Uterus (tissue), 4 donors: ENCODE data around the gene P2RY4. TPM values are rescaled to one million over a fixed set of nuclear protein-coding genes. Genes with fewer than 3 reads are reported as not detected.
"Not testable (repeated sequence)": the region's sequence is repeated elsewhere in the genome, so short reads cannot be mapped to it uniquely, and the experiment has no call there.

ENCODE experiments used
- DNase-seq, 2 donors: peaks; one replicate each; pipeline ENCODE4 v3.0.0-alpha.2; 2019 to 2020
- H3K27ac ChIP-seq, 2 donors: fragments of 200-600 bp; sonication (generic); 1 replicate in 1 of 2; 2 replicates in 1 of 2; pipeline ENCODE4 v1.5.1; 2016 to 2018
- H3K27me3 ChIP-seq, 2 donors: fragments of 200-600 bp; sonication (generic); one replicate each; pipeline ENCODE4 v1.5.1; 2018 to 2019; ENCODE audit warnings: control low read depth in 1 of 2
- H3K36me3 ChIP-seq, 2 donors: fragments of 200-600 bp; sonication (generic); one replicate each; pipeline ENCODE4 v1.5.1; 2019; ENCODE audit warnings: control low read depth in 1 of 2
- H3K4me1 ChIP-seq, 2 donors: fragments of 200-600 bp; sonication (generic); one replicate each; pipeline ENCODE4 v1.5.1; 2018 to 2019; ENCODE audit warnings: control low read depth in 1 of 2
- H3K4me3 ChIP-seq, 2 donors: fragments of 200-600 bp; sonication (generic); 1 replicate in 1 of 2; 2 replicates in 1 of 2; pipeline ENCODE4 v1.5.1; 2018 to 2019; ENCODE audit warnings: mild to moderate bottlenecking in 1 of 2
- H3K9me3 ChIP-seq, 2 donors: fragments of 200-600 bp; sonication (generic); one replicate each; pipeline ENCODE4 v1.5.1; 2019; ENCODE audit warnings: control low read depth in 1 of 2
- CTCF ChIP-seq, 4 experiments: fragments of 200-600 bp in 2 of 4; fragments of 450-650 bp in 2 of 4; sonication (generic) in 2 of 4; IDR thresholded peaks; one replicate each; pipeline ENCODE4 v1.5.1; 2016 to 2019; ENCODE audit warnings: antibody characterized with exemption in 4 of 4, mild to moderate bottlenecking in 2 of 4, moderate library complexity in 1 of 4
- POLR2A ChIP-seq, 2 donors: fragments of 450-650 bp; IDR thresholded peaks; one replicate each; pipeline ENCODE4 v1.6.1; 2016; ENCODE audit warnings: antibody characterized with exemption in 2 of 2, mild to moderate bottlenecking in 1 of 2, moderate library complexity in 1 of 2
- intact Hi-C: fragments of 100-400 bp; cut with DNase I; formaldehyde crosslinking; loops from one replicate; pipeline ENCODE4 v1.15.1; 2023; ENCODE audit warnings: low total_unique reads
- total RNA-seq, 4 donors: library from RNA; depleted of rRNA in 3 of 4; stranded (reverse); fragments of >200 nt in 3 of 4; gene quantifications; one replicate each; pipeline versions ENCODE4 v1.1.0 to v1.2.4, GENCODE V29; 2014 to 2023
- donor health status: DM: yes; HTN: yes; CAD: no.

Gene P2RY4
- total RNA-seq, 4 donors from 2014 or later, result 0.41 to 0.64 TPM; not detected in 2

- no peaks in the 10 kb centered on the region for H3K9me3 ChIP-seq
- H3K4me3 ChIP-seq, result no peak overlapping the region
- H3K27me3 ChIP-seq, result peaks cover 0 to 5% of the 10 kb centered on the region in 2 donors
- H3K27ac ChIP-seq, result no peak overlapping the region
- H3K36me3 ChIP-seq, result no peaks in the 10 kb centered on the region
- H3K4me1 ChIP-seq, result no peaks in the 10 kb centered on the region
- DNase-seq, result no peak
- no peak for TF ChIP-seq POLR2A (IDR thresholded peaks at IDR 0.05)
- intact Hi-C loops, result no loop called here
Measured at GRCh38 chrX:70254063-70254400, 6.0 kb downstream of the P2RY4 start.

- H3K27me3 ChIP-seq, result peaks cover 0 to 5% of the 10 kb centered on the region in 2 donors
- intact Hi-C loops, result no loop called here
- no peaks in the 10 kb centered on the region for H3K4me1 ChIP-seq
- no peak for DNase-seq
- H3K36me3 ChIP-seq, result no peaks in the 10 kb centered on the region
- H3K9me3 ChIP-seq, result no peaks in the 10 kb centered on the region
- H3K27ac ChIP-seq, result no peak overlapping the region
- TF ChIP-seq POLR2A (IDR thresholded peaks at IDR 0.05), result no peak
- TF ChIP-seq CTCF (IDR thresholded peaks at IDR 0.05), result no peak
- H3K4me3 ChIP-seq, result no peak overlapping the region
Measured at GRCh38 chrX:70253377-70254062, 6.5 kb downstream of the P2RY4 start.

GRCh38 chrX:70252491-70252890, 7.5 kb downstream of the P2RY4 start:
- Histone ChIP-seq H3K27me3 (peaks cover 0 to 5% of the 10 kb centered on the region in 2 donors), H3K4me3 (no peak overlapping the region), H3K36me3 (no peaks in the 10 kb centered on the region), H3K27ac (no peak overlapping the region), H3K4me1 (no peaks in the 10 kb centered on the region), H3K9me3 (no peaks in the 10 kb centered on the region)
- TF ChIP-seq POLR2A (IDR thresholded peaks at IDR 0.05) (no peak), CTCF (IDR thresholded peaks at IDR 0.05) (no peak)
- intact Hi-C loops, result no loop called here
- no peak for DNase-seq

- H3K27ac ChIP-seq, result no peak overlapping the region
- intact Hi-C loops, result no loop called here
- H3K9me3 ChIP-seq, result no peaks in the 10 kb centered on the region
- no peak for DNase-seq
- H3K4me3 ChIP-seq, result no peak overlapping the region
- TF ChIP-seq CTCF (IDR thresholded peaks at IDR 0.05), result no peak
- TF ChIP-seq POLR2A (IDR thresholded peaks at IDR 0.05), result no peak
- no peaks in the 10 kb centered on the region for H3K27me3 ChIP-seq
- H3K36me3 ChIP-seq, result no peaks in the 10 kb centered on the region
- H3K4me1 ChIP-seq, result no peaks in the 10 kb centered on the region
Measured at GRCh38 chrX:70247252-70247651, 12.8 kb downstream of the P2RY4 start.

- DNase-seq, result no peak
- Histone ChIP-seq H3K27ac (no peak overlapping the region), H3K4me1 (no peaks in the 10 kb centered on the region), H3K4me3 (no peak overlapping the region), H3K27me3 (no peaks in the 10 kb centered on the region), H3K36me3 (no peaks in the 10 kb centered on the region), H3K9me3 (no peaks in the 10 kb centered on the region)
- intact Hi-C loops, result no loop called here
- no peak for TF ChIP-seq POLR2A (IDR thresholded peaks at IDR 0.05)
- no peak for TF ChIP-seq CTCF (IDR thresholded peaks at IDR 0.05)
Measured at GRCh38 chrX:70244881-70245280, 15.1 kb downstream of the P2RY4 start.

- H3K4me1 ChIP-seq, intact Hi-C loops, DNase-seq, H3K36me3 ChIP-seq, H3K27ac ChIP-seq, H3K27me3 ChIP-seq, H3K9me3 ChIP-seq, H3K4me3 ChIP-seq: not testable (repeated sequence)
Measured at GRCh38 chrX:70243601-70244000, 16.4 kb downstream of the P2RY4 start.
